Measurements from ENCODE around the gene ALDH1A2.
"Not testable (repeated sequence)": the region's sequence is repeated elsewhere in the genome, so short reads cannot be mapped to it uniquely, and the experiment has no call there.

Gene ALDH1A2

DNA sequence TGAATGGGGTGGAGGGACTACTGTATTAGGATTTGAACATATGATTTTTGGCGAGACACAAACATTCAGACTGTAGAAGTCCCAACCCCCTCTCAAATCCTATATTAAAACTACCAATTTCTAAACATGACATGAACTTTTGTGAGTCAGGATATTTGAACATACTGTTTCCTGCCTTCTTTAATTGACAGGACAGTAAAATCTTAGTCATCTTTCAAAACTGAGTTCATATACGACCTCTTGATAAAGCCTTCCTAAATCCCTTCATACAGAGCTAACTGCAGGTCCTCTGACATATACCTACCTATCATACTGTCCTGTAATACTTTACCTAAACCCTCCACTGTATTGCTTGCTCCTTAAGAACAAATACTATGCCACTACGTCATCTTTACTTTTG is 23.5 kb downstream of the ALDH1A2 start:
- Mint-ChIP-seq H3K27me3 (peaks cover 3% of the 10 kb centered on the region), H3K27ac (no peak overlapping the region), H3K4me1 (no peaks in the 10 kb centered on the region), H3K9me3 (no peaks in the 10 kb centered on the region), H3K4me3 (no peak overlapping the region), H3K36me3 (no peaks in the 10 kb centered on the region)
- no peak for DNase-seq
- CTCF ChIA-PET: no interaction called here

- H3K4me3 Mint-ChIP-seq: no peak overlapping the region
- peaks cover 8% of the 10 kb centered on the region for H3K27me3 Mint-ChIP-seq
- no peak overlapping the region for H3K27ac Mint-ChIP-seq
- H3K9me3 Mint-ChIP-seq: no peaks in the 10 kb centered on the region
- CTCF ChIA-PET: no interaction called here
- no peaks in the 10 kb centered on the region for H3K4me1 Mint-ChIP-seq
- DNase-seq: no peak
- H3K36me3 Mint-ChIP-seq: no peaks in the 10 kb centered on the region
These were observed 25.4 kb downstream of the ALDH1A2 start for GRCh38 chr15:58040150-58040549.

DNA sequence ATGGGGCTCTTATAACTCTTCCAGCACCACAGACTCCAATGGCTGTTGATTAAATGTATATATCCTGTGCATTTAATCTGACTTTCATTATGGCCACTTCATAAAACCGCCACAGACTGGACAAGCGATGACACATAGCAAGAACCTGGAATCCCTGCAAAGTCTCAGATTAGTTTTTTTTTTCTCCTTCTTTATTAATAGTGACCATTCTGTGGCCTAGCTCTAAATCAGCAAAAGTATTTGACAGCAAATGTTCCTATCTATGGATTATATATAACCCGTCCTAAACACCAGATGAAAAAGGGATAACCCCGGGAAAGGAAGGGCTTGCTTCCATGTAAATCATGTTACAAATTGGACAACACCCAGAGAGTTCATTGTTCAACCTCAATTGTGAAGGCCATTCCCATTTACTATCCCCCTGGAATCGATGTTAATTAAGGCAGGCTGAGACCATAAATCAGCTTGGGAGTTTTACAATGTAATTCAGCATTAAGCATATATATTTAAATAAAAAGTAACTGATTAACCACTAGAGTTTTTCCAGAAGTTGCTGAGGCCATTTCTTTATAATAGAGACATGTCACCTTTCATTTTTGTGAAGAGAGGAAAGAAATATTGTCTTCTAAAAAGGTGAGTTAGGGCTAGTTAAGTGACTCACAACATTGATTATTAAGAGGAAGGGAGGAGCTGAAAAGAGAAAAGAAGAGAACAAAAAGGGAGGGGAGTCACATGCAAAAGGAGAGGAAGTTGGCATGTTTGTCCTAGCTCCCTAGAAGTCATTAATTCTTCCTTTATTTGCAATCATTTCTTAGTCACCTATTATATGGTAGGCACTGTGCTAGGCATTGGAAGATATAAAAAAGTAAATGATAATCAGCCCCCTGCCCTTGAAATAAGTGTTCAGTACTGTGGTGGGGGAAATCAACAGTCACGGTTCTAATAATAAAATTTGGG is 26.2 kb downstream of the ALDH1A2 start:
- Mint-ChIP-seq H3K9me3 (no peaks in the 10 kb centered on the region), H3K36me3 (no peaks in the 10 kb centered on the region), H3K27me3 (peaks cover 8% of the 10 kb centered on the region), H3K4me1 (no peaks in the 10 kb centered on the region), H3K27ac (no peak overlapping the region), H3K4me3 (no peak overlapping the region)
- DNase-seq: no peak
- CTCF ChIA-PET: no interaction called here

GRCh38 chr15:58038426-58039078 is 27.0 kb downstream of the ALDH1A2 start:
- Mint-ChIP-seq H3K4me3 (no peak overlapping the region), H3K4me1 (no peaks in the 10 kb centered on the region), H3K27ac (no peak overlapping the region), H3K36me3 (no peaks in the 10 kb centered on the region), H3K9me3 (no peaks in the 10 kb centered on the region), H3K27me3 (peaks cover 8% of the 10 kb centered on the region)
- DNase-seq: no peak
- CTCF ChIA-PET: no interaction called here

DNA sequence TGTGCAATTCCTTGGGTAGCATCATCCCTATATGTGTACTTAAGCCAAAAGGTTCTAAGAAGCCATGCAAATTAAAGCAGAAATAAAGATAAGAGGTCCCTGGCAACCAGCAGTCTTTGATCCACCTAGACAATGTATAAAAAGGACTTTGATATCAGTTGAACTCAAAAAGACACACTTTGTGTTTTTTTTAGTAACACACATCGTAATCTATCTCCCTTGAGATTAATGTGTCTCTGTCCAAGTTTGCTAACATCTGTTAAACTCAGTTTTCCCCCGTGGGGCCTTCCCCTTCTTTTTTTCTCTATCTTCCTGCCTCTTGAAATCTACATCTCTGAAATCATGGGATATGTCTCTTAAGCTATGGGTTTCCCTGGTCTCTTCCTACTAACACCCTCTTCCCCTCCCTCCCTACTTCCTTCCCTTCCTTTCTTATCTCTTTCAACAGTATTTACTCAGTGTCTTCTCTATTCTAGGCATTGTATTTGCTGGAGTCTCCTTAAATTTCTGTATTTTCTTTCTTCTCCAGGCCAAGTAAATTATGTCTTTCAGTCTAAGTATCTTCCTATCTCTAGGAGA is 27.7 kb downstream of the ALDH1A2 start:
- Mint-ChIP-seq H3K36me3 (no peaks in the 10 kb centered on the region), H3K27me3 (peaks cover 8% of the 10 kb centered on the region), H3K9me3 (no peaks in the 10 kb centered on the region), H3K4me3 (no peak overlapping the region), H3K4me1 (no peaks in the 10 kb centered on the region), H3K27ac (no peak overlapping the region)
- CTCF ChIA-PET: no interaction called here
- no peak for DNase-seq

DNA sequence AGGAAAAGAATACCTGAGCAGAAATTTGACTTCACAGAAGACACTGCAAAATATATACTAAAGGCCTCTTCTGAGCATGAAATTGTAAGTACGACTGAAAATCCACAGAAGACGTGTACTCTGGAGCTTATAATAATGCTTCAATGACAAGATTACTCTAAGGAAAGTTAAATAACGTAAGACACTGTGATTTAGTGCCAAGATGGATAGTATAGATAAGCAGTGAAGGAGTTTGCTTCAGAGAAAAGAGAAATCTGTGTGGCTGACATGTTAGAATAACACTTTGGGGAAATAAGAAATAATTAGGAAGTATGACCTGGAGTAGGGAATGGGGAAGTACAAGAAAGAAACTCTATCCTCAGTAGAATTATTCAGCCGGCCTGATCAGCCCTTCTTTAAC is 28.9 kb downstream of the ALDH1A2 start:
- H3K4me1 Mint-ChIP-seq: no peaks in the 10 kb centered on the region
- no peak overlapping the region for H3K4me3 Mint-ChIP-seq
- CTCF ChIA-PET: interaction anchor here (1.3 kb wide), 1 partner anchor 175 kb away, joined by 3 read pairs; no protein-coding TSS in a partner anchor
- no peak for DNase-seq
- H3K9me3 Mint-ChIP-seq: no peaks in the 10 kb centered on the region
- H3K36me3 Mint-ChIP-seq: no peaks in the 10 kb centered on the region
- no peak overlapping the region for H3K27ac Mint-ChIP-seq
- H3K27me3 Mint-ChIP-seq: peaks cover 8% of the 10 kb centered on the region

DNA sequence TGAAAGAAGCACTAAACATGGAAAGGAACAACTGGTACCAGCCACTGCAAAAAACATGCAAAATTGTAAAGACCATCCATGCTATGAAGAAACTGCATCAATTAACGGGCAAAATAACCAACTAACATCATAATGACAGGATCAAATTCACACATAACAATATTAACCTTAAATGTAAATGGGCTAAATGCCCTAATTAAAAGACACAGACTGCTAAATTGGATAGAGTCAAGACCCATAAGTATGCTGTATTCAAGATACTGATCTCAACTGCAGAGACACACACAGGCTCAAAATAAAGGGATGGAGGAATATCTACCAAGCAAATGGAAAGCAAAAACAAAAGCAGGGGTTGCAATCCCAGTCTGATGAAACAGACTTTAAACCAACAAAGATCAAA is 37.1 kb downstream of the ALDH1A2 start:
- H3K36me3 Mint-ChIP-seq, CTCF ChIA-PET, H3K4me1 Mint-ChIP-seq, H3K27me3 Mint-ChIP-seq, H3K27ac Mint-ChIP-seq, H3K4me3 Mint-ChIP-seq, DNase-seq: not testable (repeated sequence)
- H3K9me3 Mint-ChIP-seq: peaks cover 12% of the 10 kb centered on the region

DNA sequence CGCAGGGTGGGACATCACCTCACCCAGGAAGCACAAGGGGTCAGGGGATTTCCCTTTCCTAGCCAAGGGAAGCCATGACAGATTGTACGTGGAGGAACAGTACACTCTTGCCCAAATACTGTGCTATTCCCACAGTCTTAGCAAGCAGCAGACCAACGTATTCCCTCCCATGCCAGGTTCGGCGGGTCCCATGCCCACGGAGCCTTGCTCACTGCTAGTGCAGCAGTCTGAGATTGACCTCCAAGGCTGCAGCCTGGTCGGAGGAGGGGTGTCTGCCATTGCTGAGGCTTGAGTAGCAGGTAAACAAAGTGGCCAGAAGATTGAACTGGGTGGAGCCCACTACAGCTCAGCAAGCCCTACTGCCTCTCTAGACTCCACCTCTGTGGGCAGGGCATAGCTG is 39.0 kb downstream of the ALDH1A2 start:
- Mint-ChIP-seq H3K27ac (no peak overlapping the region), H3K4me1 (no peaks in the 10 kb centered on the region), H3K9me3 (peaks cover 12% of the 10 kb centered on the region), H3K36me3 (no peaks in the 10 kb centered on the region), H3K4me3 (no peak overlapping the region), H3K27me3 (peaks cover 2% of the 10 kb centered on the region)
- DNase-seq: no peak
- CTCF ChIA-PET: no interaction called here

DNA sequence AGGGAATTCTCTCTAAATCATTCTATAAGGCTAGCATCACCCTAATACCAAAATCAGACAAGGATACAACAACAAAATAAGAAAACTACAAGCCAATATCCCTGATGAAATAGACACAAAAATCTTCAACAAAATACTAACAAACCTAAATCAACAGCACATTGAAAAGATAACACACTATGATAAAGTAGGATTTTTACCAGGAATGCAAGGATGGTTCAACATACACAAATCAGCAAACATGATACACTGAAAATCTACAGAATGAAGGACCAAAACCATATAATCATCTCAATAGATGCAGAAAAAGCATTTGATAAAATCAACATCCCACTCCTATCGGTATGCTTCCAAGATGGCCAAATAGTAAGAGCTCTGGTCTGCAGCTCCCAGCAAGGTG is 39.5 kb downstream of the ALDH1A2 start:
- Mint-ChIP-seq H3K9me3 (peaks cover 12% of the 10 kb centered on the region), H3K27me3 (peaks cover 6% of the 10 kb centered on the region), H3K27ac (no peak overlapping the region), H3K4me1 (no peaks in the 10 kb centered on the region), H3K4me3 (no peak overlapping the region), H3K36me3 (no peaks in the 10 kb centered on the region)
- CTCF ChIA-PET: no interaction called here
- no peak for DNase-seq

GRCh38 chr15:58021332-58022230 is 43.9 kb downstream of the ALDH1A2 start:
- H3K36me3 Mint-ChIP-seq: no peaks in the 10 kb centered on the region
- no peak for DNase-seq
- no peak overlapping the region for H3K4me3 Mint-ChIP-seq
- peaks cover 6% of the 10 kb centered on the region for H3K27me3 Mint-ChIP-seq
- no peaks in the 10 kb centered on the region for H3K4me1 Mint-ChIP-seq
- CTCF ChIA-PET: interaction anchor here (1.1 kb wide), 1 partner anchor 49 kb away, joined by 3 read pairs; no protein-coding TSS in a partner anchor
- H3K9me3 Mint-ChIP-seq: peaks cover 12% of the 10 kb centered on the region
- no peak overlapping the region for H3K27ac Mint-ChIP-seq

DNA sequence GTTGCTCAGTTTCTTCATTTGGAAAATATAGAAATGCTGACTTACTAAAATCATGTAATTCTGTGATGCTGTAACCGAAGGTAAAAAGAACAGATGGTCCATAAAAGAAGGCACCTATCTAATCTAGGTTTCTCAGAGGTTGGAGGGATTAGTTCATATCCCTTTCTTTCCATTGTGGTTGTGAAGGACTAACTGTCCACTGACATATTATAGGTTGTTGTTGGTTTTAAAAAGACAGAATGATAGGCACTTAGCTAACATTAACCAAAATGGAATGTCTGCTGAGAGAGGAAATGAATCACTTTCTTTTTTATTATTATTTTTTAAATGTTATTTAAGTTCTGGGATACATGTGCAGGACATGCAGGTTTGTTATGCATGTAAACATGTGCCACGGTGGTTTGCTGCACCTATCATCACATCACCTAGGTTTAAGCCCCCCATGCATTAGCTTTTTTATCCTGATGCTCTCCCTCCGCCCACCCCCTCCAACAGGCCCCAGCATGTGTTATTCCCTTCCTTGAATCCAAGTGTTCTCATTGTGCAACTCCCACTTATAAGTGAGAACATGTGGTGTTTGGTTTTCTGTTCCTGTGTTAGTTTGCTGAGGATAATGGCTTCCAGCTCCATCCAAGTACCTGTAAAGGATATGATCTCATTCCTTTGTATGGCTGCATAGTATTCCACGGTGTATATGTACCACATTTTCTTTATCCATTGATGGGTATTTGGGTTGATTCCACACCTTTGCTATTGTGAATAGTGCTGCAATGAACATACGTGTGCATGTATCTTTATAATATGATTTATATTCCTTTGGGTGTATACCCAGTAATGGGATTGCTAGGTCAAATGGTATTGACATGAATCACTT is 45.8 kb downstream of the ALDH1A2 start:
- H3K4me3 Mint-ChIP-seq: no peak overlapping the region
- H3K36me3 Mint-ChIP-seq: no peaks in the 10 kb centered on the region
- no peaks in the 10 kb centered on the region for H3K9me3 Mint-ChIP-seq
- DNase-seq: no peak
- CTCF ChIA-PET: interaction anchor here (1.1 kb wide), 1 partner anchor 51 kb away, joined by 3 read pairs; no protein-coding TSS in a partner anchor
- no peaks in the 10 kb centered on the region for H3K4me1 Mint-ChIP-seq
- no peak overlapping the region for H3K27ac Mint-ChIP-seq
- H3K27me3 Mint-ChIP-seq: peaks cover 10% of the 10 kb centered on the region

GRCh38 chr15:58017869-58018268 is 47.6 kb downstream of the ALDH1A2 start:
- CTCF ChIA-PET: no interaction called here
- no peaks in the 10 kb centered on the region for H3K9me3 Mint-ChIP-seq
- H3K36me3 Mint-ChIP-seq: no peaks in the 10 kb centered on the region
- peaks cover 21% of the 10 kb centered on the region for H3K27me3 Mint-ChIP-seq
- no peak overlapping the region for H3K27ac Mint-ChIP-seq
- no peak for DNase-seq
- no peaks in the 10 kb centered on the region for H3K4me1 Mint-ChIP-seq
- no peak overlapping the region for H3K4me3 Mint-ChIP-seq

- H3K9me3 Mint-ChIP-seq: no peaks in the 10 kb centered on the region
- no peaks in the 10 kb centered on the region for H3K4me1 Mint-ChIP-seq
- CTCF ChIA-PET: no interaction called here
- no peak overlapping the region for H3K27ac Mint-ChIP-seq
- H3K36me3 Mint-ChIP-seq: no peaks in the 10 kb centered on the region
- H3K27me3 Mint-ChIP-seq: peaks cover 25% of the 10 kb centered on the region
- DNase-seq: no peak
- H3K4me3 Mint-ChIP-seq: no peak overlapping the region
These were observed 48.8 kb downstream of the ALDH1A2 start for GRCh38 chr15:58016581-58017175.

All from activated naive CD4-positive, alpha-beta T cell treated with anti-CD3 and anti-CD28 coated beads, Interleukin-2, amount 10 ng/mL, durations not matched to agents 7 days and 5 days (primary cell).